Pancreas (tissue), 10 donors: ENCODE measurements around the gene ARHGAP31. TPM values are rescaled to one million over a fixed set of nuclear protein-coding genes. Genes with fewer than 3 reads are reported as not detected.
A peak's percentile ranks its signal among the peaks of the same experiment; 100 is the strongest.

Source experiments
- ATAC-seq, 4 donors: fragments of 200-7000 bp; cut with Tn5 transposase; one replicate each; pipeline versions ENCODE4 v1.8.0 to v1.9.1; 2020; ENCODE audit warnings: mild to moderate bottlenecking in 4 of 4, moderate library complexity in 4 of 4
- DNase-seq, 6 donors: peaks; one replicate each; pipeline ENCODE4 v3.0.0-alpha.2; 2020
- FAIRE-seq: peaks from 2 replicates; lab custom pipeline; 2012; peaks lifted over from hg19 to GRCh38; lab: Jason Lieb, UNC
- H3K27ac ChIP-seq, 4 donors: fragments of 200-600 bp; sonication (generic); 1 replicate in 3 of 4; 2 replicates in 1 of 4; pipeline versions ENCODE4 v1.5.0 to v1.8.0; 2020
- H3K27me3 ChIP-seq, 4 donors: fragments of 200-600 bp; one replicate each; pipeline ENCODE4 v1.8.0; 2021
- H3K36me3 ChIP-seq, 3 donors: fragments of 200-600 bp; sonication (generic) in 1 of 3; one replicate each; pipeline versions ENCODE4 v1.5.0 to v1.8.0; 2020 to 2021
- H3K4me1 ChIP-seq, 3 donors: fragments of 200-600 bp; one replicate each; pipeline ENCODE4 v1.8.0; 2021
- H3K4me3 ChIP-seq, 4 donors: fragments of 200-600 bp; sonication (generic) in 2 of 4; one replicate each; pipeline versions ENCODE4 v1.5.0 to v1.8.0; 2020 to 2021
- H3K9me3 ChIP-seq, 4 donors: fragments of 200-600 bp; one replicate each; pipeline ENCODE4 v1.8.0; 2021
- CTCF ChIP-seq, 4 donors: fragments of 200-600 bp; sonication (generic) in 3 of 4; IDR thresholded peaks; one replicate each; pipeline versions ENCODE4 v1.5.0 to v1.8.0; 2021; ENCODE audit warnings: antibody characterized with exemption in 4 of 4
- WGBS, 2 donors: extraction: QIAGEN DNeasy Blood & Tissue Kit; methylation state at CpG; one replicate each; pipeline ENCODE4 v1.1.7; 2013; 5-methylcytosine and 5-hydroxymethylcytosine counted together
- intact Hi-C, 3 donors: fragments of 100-400 bp; cut with DNase I; formaldehyde crosslinking; loops; one replicate each; pipeline versions ENCODE4 v1.11.1 to v1.14.2; 2022
- polyA plus RNA-seq, 2 donors: library from polyadenylated mRNA; stranded (reverse); fragments of 200-250 nt; gene quantifications; one replicate each; pipeline ENCODE4 v1.2.3, GENCODE V29; 2013
- total RNA-seq, 6 donors: library from RNA; stranded (reverse); fragmentation: NEBNext Ultra II Directional in 4 of 6; extraction: Animal tissue kit (Norgen Biotek cat#: 25700) in 4 of 6; gene quantifications; one replicate each; pipeline versions ENCODE4 v1.2.1 to v1.2.4, GENCODE V29; 2021 to 2023
- donor health status: healthy with polysubstance abuse.
- donor health status: DM: no; HTN: no; CAD: no; lungs with moderate emphysema.
- donor health status: DM: no; HTN: no; CAD: no.
- donor health status: control.
- donor health status: control.
- donor health status: Bipolar disorder and iron deficiency.
- donor health status: DM: yes; HTN: yes; CAD: no.
- donor health status: DM: no; HTN: no; CAD: no.
- donor health status: DM: no; HTN: no; CAD: no.
- donor health status: DM: yes; HTN: yes; CAD: no.

The ARHGAP31 gene
- total and polyA plus RNA-seq, 8 donors = 1.5 to 8.3 (median 3.1) TPM

- FAIRE-seq = no peak
- Histone ChIP-seq H3K27me3 (no peaks in the 10 kb centered on the region), H3K27ac (peak overlapping the region; percentile 78 to 97 (median 87)), H3K36me3 (no peaks in the 10 kb centered on the region), H3K4me3 (peak overlapping the region; percentile 48 to 82 (median 62)), H3K9me3 (no peaks in the 10 kb centered on the region), H3K4me1 (peaks cover 0 to 10% (median 5%) of the 10 kb centered on the region in 3 donors)
- no peak for DNase-seq
- 1 to 3% methylated on average over 21 to 26 of the region's 26 CpGs for WGBS, 2 donors
- peak; percentile 59 to 75 (median 71) for ATAC-seq
- intact Hi-C loops = no loop called here
- no peak for TF ChIP-seq CTCF (IDR thresholded peaks at IDR 0.05)
These were observed 28.0 kb downstream of the ARHGAP31 start for GRCh38 chr3:119322021-119322834.

GRCh38 chr3:119322835-119323722 is 28.9 kb downstream of the ARHGAP31 start:
- Histone ChIP-seq H3K36me3 (no peaks in the 10 kb centered on the region), H3K27me3 (no peaks in the 10 kb centered on the region), H3K9me3 (no peaks in the 10 kb centered on the region), H3K27ac (peak overlapping the region; percentile 78 to 97 (median 87)), H3K4me3 (peak overlapping the region; percentile 48 to 82 (median 62)), H3K4me1 (peaks cover 0 to 10% (median 5%) of the 10 kb centered on the region in 3 donors)
- TF ChIP-seq CTCF (IDR thresholded peaks at IDR 0.05) = no peak
- FAIRE-seq (no peak), DNase-seq (peak; percentile 82 to 94 (median 84)), ATAC-seq (peak; percentile 87 to 94 (median 90))
- 1 to 2% methylated on average over 56 to 71 of the region's 71 CpGs for WGBS, 2 donors
- intact Hi-C loops = no loop called here

GRCh38 chr3:119323723-119324085 is 29.5 kb downstream of the ARHGAP31 start:
- Histone ChIP-seq H3K4me3 (peak overlapping the region in 3 of 4 donors; percentile 58 to 82 (median 67)), H3K27ac (peak overlapping the region; percentile 78 to 97 (median 87)), H3K9me3 (no peaks in the 10 kb centered on the region), H3K4me1 (peaks cover 0 to 10% (median 5%) of the 10 kb centered on the region in 3 donors), H3K27me3 (no peaks in the 10 kb centered on the region), H3K36me3 (no peaks in the 10 kb centered on the region)
- FAIRE-seq (no peak), DNase-seq (no peak), ATAC-seq (no peak)
- no peak for TF ChIP-seq CTCF (IDR thresholded peaks at IDR 0.05)
- 73 to 77% methylated on average over 8 of the region's 8 CpGs for WGBS, 2 donors
- intact Hi-C loops = no loop called here

- intact Hi-C loops = no loop called here
- FAIRE-seq = no peak
- Histone ChIP-seq H3K4me1 (peaks cover 0 to 10% (median 5%) of the 10 kb centered on the region in 3 donors), H3K27me3 (no peaks in the 10 kb centered on the region), H3K9me3 (no peaks in the 10 kb centered on the region), H3K4me3 (no peak overlapping the region), H3K27ac (no peak overlapping the region), H3K36me3 (no peaks in the 10 kb centered on the region)
- WGBS, 2 donors = 72 to 76% methylated on average over 2 of the region's 2 CpGs
- DNase-seq = no peak
- ATAC-seq = no peak
- TF ChIP-seq CTCF (IDR thresholded peaks at IDR 0.05) = no peak
These were observed 30.7 kb downstream of the ARHGAP31 start for GRCh38 chr3:119324899-119325298.
